GM19468 (cell line): ENCODE measurements around the gene VCX3B.
"Not testable (repeated sequence)": the region's sequence is repeated elsewhere in the genome, so short reads cannot be mapped to it uniquely, and the experiment has no call there.

ENCODE experiments used
- ATAC-seq: cut with Tn5 transposase; IDR thresholded peaks from one replicate; pipeline ENCODE4 v1.9.1; 2021; ENCODE audit warnings: mild to moderate bottlenecking, moderate library complexity, moderate number of reproducible peaks; ENCODE audit not compliant: unreplicated experiment; ENCODE audit errors: extremely low read depth

The VCX3B gene

DNA sequence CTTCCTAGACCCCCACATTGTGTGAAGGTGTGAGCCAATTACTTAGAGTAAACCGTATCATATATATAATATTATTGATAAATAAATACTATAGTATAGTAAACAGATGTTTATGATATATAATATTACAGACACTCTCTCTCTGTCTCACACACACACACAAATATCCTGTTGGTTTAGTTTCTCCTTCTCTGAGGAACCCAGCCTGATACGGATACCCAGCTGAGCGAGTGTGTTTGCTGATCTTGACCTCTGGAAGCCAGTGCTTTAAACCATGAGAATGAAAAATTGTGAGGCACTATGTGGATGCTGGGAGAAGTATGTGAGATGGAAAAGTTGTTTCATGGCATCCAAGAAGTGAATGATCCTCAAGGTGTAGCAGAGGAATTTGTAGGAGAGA lies at the start of gene VCX3B:
TSS of gene VCX3B (plus strand) at position 301 of the 400 bp plus-strand sequence. CDS start 621 bp downstream, outside the sequence.
- ATAC-seq, result not testable (repeated sequence)

DNA sequence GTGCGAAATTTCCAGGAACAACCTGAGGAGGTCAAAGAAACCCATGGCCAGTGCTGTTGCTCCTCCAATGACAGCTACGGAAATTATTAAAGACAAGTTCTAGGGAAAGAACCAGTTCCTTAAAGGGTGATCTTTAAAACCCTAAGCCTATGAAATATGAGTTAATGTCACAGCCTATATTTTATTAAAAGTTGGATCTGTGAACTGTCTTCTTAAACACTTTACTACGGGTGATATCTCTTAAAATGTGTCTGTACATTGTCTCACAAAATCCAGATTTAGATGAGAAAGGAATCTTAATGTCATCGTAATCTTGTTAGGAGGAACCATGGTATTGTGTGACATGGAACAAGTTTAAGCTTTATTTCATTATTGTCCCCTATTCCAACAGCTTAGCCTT lies 46.3 kb upstream of the VCX3B start:
- ATAC-seq, result no peak

DNA sequence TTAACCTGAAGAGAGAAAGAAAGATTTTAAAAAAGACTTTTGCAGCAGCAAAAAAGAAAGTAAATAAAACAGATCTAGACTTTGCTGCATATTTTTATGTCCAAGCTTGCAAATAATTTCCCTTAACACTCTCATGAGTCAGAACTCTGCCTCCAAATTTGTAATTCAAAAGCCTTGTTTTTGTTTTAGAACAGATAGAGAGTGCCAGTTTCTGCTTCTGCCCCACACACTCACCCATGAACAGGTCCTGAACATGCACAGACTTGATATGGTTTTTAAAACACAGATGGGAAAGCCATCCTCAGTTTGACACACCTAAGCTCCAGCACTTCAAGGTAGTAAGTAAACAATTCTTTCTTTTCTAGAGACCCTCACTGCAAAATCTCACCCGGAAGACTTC lies 39.7 kb upstream of the VCX3B start:
- ATAC-seq, result no peak

DNA sequence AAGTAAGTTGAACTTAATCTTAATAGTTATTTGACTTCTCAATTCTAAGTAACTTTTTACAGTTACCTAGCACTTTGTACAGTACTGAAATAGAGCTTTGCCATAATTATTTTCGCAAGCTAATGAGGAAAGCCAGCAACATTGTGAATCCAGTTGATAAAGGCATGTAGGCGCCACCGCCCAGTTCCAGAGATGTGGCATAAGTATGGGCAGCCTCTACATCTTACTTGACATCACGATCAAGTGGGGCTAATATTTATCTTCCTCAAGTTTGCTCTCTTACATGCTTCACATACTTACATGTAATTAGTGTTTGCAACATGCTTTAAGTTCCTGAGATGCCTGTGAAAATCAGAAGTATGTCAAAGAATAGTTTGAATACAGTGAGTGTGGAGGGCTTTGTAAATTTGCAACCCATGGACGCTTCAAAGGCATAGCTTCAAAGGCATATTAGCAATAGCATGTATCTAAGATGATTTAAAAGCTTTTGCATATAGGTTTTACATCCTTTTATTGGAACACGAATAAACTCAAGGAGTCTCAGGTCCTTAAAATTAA lies 34.9 kb upstream of the VCX3B start:
- ATAC-seq, result no peak

DNA sequence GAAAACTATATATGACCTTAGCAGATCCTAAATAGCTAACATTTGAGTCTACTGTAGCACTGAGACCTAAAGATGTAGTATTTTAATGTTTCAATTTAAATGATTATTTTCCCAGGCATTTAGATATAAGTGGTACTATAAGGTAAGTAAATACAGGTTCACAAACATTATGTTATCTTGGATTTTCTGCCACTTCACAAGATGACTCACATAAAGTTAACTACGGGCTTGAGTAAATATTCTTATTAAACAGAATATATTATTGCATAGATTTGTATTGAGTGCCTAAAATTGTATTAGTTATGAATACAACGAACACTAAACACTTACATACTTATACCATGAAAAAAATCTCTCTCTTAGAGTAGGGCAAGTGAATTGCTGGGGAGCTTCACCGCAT lies 34.2 kb upstream of the VCX3B start:
- no peak for ATAC-seq

DNA sequence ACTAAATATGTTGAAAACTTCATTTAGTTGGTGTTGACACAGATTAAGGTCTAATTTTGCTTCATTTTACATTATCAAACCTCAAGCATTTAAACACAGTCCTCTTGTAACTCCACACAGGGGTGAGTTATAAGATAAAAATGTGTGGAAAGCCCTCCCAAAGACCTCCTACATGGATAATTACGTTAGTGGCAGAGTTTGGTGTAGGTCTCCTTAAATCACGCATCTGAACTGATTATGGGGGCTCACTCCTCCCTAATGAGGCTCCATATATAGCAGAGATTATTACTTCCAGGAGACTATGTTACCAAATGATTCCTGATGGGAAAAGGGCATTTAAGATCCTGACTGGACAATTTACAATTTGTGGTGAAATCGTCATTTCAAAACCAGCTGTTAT lies 32.2 kb upstream of the VCX3B start:
- ATAC-seq, result no peak

DNA sequence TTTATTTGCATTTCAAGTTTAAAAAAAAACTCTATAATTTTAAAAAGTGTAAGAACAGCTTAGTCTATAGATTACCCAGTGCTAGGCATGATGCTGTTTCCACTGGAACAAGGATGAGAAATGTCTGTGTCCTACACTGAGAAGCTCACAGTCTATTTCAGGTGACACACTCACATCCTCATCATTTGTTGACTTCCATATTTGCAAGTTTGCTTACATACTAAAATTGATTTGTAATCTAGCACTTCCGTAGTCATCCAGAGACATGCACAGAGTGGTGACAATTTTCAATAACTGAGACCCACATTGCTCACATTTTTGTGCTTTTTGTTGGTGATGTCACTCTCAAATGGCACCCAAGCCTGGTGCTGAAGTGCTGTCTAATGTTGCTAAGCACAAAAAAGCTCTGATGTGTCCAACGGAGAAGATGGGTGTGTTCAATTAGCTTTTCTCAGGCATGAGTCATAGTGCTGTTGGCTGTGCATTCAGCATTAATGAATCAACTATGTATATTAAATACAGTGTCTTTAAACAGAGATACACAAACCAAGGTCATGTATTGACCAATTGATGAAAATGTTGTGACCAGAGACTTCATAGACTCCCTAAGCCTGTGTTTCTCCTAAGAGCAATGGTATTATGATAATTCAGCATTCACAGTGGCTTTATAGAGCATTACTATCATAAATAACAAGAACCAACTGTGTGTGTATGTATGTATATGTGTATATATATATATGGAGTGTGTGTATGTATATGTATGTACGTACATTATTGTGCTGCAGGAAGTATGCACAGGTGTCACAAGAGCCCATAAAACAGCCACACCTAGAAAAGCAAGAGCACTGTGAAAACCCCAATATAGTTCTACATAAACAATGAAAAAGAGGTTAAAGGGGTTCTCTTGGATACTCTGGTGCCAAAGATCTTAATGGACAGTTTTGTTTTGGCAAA lies 31.2 kb upstream of the VCX3B start:
- ATAC-seq, result no peak

DNA sequence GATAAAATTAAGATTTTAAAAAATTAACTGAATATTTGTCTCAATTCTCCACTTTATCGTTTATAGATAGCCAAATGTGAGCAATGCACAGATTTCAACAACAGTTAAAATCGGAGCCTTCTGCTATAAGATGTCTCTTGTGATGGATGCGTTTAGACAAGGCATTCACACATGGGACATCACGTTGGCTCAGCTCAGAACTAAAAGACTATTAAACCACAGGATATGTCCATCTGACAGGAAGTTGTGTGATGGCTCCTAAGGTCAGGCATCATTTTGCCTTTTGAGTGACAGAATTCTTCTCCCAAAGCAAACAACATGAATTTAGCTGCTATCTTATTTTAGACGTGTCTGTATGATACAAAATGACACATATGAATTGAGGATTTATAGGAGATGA lies 17.3 kb upstream of the VCX3B start:
- no peak for ATAC-seq

DNA sequence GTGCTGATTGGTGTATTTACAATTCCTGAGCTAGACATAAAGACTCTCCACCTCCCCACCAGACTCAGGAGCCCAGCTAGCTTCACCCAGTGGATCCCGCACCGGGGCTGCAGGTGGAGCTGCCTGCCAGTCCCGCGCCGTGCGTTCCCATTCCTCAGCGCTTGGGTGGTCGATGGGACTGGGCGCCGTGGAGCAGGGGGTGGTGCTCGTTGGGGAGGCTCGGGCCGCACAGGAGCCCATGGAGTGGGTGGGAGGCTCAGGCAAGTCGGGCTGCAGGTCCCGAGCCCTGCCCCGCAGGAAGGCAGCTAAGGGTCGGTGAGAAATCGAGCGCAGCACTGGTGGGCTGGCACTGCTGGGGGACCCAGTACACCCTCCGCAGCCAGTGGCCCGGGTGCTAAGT lies 12.3 kb upstream of the VCX3B start:
- not testable (repeated sequence) for ATAC-seq

DNA sequence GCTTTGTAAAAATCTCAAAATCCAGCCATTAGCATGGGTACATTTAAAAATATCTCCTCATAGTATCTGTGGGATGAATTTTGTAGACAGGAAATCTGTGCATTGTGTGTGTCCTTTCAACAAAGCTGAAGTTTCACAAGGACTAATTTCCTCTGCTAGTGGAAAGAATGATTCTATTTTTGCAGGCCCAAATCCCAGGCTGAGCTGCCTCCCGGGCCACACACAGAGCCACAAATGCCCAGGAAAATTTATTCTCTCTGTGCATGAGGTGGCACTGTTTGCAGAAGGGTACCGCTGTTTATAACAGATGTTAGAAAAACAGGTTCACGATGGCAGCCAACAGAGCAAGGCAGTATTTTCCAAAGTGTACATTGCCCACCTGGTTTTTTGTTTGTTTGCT lies 11.0 kb upstream of the VCX3B start:
- ATAC-seq, result no peak

DNA sequence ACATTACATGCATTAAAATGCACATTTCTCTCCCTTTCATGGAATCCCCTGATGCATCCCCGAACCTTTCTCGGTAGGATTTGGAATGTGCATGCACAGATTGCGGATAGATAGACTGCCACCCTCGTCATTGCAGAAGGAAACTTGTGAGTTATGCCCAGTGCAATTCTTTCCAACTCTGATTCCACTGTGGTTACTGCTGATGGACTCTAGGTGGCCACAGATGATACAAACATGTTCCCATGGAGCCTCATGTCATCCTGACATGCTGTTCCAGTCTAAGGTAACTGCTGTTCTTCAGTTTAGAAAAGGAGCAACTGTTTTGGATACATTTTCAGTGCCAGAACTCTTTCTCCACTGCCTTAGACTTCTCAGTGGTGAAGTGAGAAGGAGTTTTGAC lies 9.1 kb upstream of the VCX3B start:
- no peak for ATAC-seq

DNA sequence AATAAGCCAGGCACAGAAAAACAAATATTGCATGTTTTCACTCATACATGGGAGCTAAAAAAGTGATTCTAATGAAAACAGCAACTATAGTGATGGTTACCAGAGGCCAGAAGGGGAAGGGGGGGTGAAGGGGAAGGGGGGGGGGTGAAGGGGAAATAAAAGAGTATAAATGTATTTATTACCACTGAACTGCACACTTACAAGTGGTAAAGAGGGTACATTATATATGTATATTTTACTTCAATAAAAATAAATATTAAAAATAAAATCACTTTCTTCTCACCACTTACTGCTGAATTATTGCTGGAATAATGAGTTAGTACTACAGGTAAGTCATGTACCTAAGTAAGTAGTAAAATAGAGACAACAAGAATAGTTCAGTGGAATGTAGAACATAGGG lies 2.1 kb upstream of the VCX3B start:
- no peak for ATAC-seq

DNA sequence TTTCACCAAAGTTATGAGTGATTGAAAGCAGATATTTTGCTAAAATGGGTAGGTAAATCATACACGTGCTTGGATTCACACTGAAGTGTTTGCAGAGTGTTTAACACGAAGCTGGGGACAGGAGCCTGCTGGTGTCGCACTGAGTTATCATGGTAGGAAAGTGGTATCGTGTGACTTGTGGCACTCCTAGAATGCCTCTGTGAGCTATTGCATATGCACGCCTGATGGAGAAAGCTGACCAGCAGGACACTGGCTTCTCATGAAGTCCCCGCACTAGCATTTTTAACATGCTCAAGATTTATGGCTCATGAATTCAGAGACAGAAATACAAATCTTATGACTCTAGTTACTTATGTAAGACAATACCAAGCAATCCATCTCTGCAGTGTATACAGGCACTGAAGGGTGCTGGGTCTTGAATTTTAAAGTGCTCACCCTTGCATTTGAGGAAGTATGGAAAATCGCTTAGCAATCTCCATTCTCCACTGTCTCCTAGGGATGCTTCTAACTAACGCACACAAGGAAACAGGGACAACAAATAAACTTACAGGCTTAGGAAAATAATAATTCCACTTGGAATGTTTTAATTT lies 19.8 kb downstream of the VCX3B start:
- no peak for ATAC-seq

DNA sequence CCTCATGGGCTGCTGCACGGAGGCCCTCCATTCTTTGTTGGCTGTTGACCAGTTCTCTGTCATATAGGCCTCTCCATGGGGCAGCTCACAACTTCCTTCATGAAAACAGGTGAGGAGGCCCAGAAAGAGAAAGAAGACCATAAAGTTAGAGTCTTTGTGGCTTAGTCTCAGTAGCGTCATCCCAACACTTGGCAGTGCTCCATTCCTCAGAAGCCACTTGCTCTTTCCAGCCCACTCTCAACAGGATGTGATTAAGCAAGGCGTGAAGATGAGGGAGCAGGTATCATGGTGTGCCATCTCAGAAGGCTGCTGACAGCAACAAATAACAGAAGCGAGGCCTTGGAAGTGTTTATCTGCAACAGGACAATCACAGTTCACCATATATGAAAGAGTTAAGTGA lies 30.4 kb downstream of the VCX3B start:
- ATAC-seq, result not testable (repeated sequence)

DNA sequence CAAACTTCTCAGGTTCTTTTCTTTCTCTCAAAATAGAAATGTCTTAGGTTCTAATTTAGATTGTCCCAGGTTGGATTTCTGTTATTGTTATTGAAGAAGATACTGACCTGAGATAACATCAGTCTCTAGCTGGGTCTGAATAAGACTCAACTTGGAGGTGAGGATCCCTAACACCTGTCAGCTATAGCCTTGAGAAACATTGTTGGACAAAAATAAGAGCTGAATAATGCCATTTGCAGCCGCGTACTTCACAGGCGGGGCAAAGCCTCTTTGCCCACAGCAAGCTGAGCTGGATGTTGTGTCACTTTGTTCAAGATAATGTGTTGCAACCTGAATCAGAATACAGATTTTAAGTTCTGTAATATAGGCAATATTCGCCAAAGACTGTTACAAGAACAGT lies 35.6 kb downstream of the VCX3B start:
- ATAC-seq, result no peak

DNA sequence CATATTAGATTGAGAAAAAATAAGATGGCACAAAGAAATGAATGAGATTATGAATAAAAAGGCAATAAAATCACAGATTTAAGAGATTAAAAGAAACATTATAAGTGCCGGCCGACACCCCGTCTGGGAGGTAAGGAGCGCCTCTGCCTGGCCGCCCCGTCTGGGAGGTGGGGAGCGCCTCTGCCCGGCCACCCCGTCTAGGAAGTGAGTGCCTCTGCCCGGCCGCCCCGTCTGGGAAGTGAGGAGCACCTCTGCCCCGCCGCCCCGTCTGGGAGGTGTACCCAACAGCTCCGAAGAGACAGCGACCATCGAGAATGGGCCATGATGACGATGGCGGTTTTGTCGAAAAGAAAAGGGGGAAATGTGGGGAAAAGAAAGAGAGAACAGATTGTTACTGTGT lies 37.5 kb downstream of the VCX3B start:
- not testable (repeated sequence) for ATAC-seq

DNA sequence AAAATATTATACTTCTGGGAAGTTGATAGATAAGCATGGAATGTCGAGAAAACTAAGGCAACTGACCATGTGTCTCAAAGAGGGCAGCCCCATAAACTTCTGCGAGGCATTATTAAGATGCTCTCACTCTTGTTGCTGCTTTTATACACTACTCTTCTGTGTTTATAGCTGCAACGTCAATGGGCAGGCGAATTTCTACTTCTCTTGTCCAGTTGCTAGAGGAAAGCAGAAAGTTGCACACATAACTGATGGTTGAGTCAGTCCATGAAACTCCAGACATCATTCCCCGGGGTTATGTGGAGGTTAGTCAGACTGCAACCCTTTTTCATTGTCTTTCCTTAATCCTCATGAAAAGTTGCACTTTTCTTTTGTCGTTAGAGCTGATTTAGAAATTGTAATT lies 39.8 kb downstream of the VCX3B start:
- ATAC-seq, result no peak
